Osteocyte (in vitro differentiated cells): ENCODE results near the gene ASCC2. TPM values are rescaled to one million over a fixed set of nuclear protein-coding genes. Genes with fewer than 3 reads are reported as not detected.

Experiments
- DNase-seq: peaks from one replicate; pipeline ENCODE4 v3.0.0; 2021; ENCODE audit warnings: mixed read lengths; ENCODE audit not compliant: unreplicated experiment; ENCODE audit errors: extremely low spot score
- H3K27ac Mint-ChIP-seq: one replicate; pipeline ENCODE4 v1.8.0; 2021; ENCODE audit warnings: mild to moderate bottlenecking, mixed read lengths; ENCODE audit not compliant: unreplicated experiment
- H3K27me3 Mint-ChIP-seq: one replicate; pipeline ENCODE4 v1.8.0; 2021; ENCODE audit warnings: mixed read lengths; ENCODE audit not compliant: unreplicated experiment
- H3K36me3 Mint-ChIP-seq: one replicate; pipeline ENCODE4 v1.8.0; 2021; ENCODE audit warnings: mixed read lengths; ENCODE audit not compliant: unreplicated experiment
- H3K4me1 Mint-ChIP-seq: one replicate; pipeline ENCODE4 v1.8.0; 2021; ENCODE audit warnings: mixed read lengths; ENCODE audit not compliant: unreplicated experiment
- H3K4me3 Mint-ChIP-seq: one replicate; pipeline ENCODE4 v1.8.0; 2021; ENCODE audit warnings: mild to moderate bottlenecking, moderate library complexity, mixed read lengths; ENCODE audit not compliant: unreplicated experiment
- H3K9me3 Mint-ChIP-seq: one replicate; pipeline ENCODE4 v1.8.0; 2021; ENCODE audit warnings: mixed read lengths; ENCODE audit not compliant: unreplicated experiment
- CTCF ChIP-seq: fragments of 200-600 bp; sonication (generic); IDR thresholded peaks from 2 replicates; pipeline ENCODE4 v1.5.0; 2021; ENCODE audit warnings: antibody characterized with exemption, mild to moderate bottlenecking, moderate library complexity
- total RNA-seq: library from RNA; stranded (reverse); gene quantifications from 2 replicates; pipeline ENCODE4 v1.2.1, GENCODE V29; 2021

ASCC2 gene
- total RNA-seq, 1 donor from 2014 or later = 49.4 TPM

GRCh38 chr22:29780748-29781676, 57.1 kb downstream of the ASCC2 start:
- TF ChIP-seq CTCF = no peak
- Mint-ChIP-seq H3K4me1 (peaks cover 28% of the 10 kb centered on the region), H3K4me3 (no peak overlapping the region), H3K27ac (peak overlapping the region; percentile 79), H3K9me3 (no peaks in the 10 kb centered on the region), H3K36me3 (no peaks in the 10 kb centered on the region), H3K27me3 (no peaks in the 10 kb centered on the region)
- DNase-seq = no peak

GRCh38 chr22:29780220-29780619, 57.9 kb downstream of the ASCC2 start:
- Mint-ChIP-seq H3K4me3 (no peak overlapping the region), H3K27me3 (no peaks in the 10 kb centered on the region), H3K36me3 (no peaks in the 10 kb centered on the region), H3K4me1 (peaks cover 28% of the 10 kb centered on the region), H3K27ac (no peak overlapping the region), H3K9me3 (no peaks in the 10 kb centered on the region)
- no peak for DNase-seq
- no peak for TF ChIP-seq CTCF

- peaks cover 13% of the 10 kb centered on the region for H3K36me3 Mint-ChIP-seq
- peaks cover 6% of the 10 kb centered on the region for H3K4me1 Mint-ChIP-seq
- H3K4me3 Mint-ChIP-seq = no peak overlapping the region
- TF ChIP-seq CTCF = no peak
- no peaks in the 10 kb centered on the region for H3K9me3 Mint-ChIP-seq
- H3K27me3 Mint-ChIP-seq = no peaks in the 10 kb centered on the region
- no peak overlapping the region for H3K27ac Mint-ChIP-seq
- no peak for DNase-seq
Measured at GRCh38 chr22:29773233-29773632, 64.8 kb downstream of the ASCC2 start.

DNA sequence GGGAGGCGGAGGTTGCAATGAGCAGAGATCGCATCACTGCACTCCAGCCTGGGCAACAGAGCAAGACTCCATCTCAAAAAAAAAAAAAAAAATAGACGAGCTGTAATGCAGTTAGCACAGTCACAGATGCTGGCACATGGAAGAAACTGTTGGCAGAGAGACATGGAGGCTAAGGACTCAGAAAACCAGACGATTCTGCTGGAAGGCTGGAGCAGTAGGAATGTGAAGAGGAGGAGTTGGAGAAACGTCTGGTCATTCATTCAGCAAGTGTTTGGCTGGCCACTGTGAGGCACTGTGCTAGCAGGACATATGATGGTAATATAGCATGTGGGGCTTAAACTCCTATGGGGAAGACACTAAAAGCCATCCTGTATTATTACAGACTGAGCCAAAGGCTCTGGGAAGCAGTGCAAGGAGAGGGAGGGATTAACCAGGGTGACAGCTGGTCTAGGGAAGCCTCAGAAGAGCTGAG, 65.9 kb downstream of the ASCC2 start:
- Mint-ChIP-seq H3K9me3 (no peaks in the 10 kb centered on the region), H3K4me3 (no peak overlapping the region), H3K4me1 (peaks cover 11% of the 10 kb centered on the region), H3K27ac (no peak overlapping the region), H3K36me3 (peaks cover 13% of the 10 kb centered on the region), H3K27me3 (no peaks in the 10 kb centered on the region)
- peak; percentile 48 for TF ChIP-seq CTCF
- no peak for DNase-seq

DNA sequence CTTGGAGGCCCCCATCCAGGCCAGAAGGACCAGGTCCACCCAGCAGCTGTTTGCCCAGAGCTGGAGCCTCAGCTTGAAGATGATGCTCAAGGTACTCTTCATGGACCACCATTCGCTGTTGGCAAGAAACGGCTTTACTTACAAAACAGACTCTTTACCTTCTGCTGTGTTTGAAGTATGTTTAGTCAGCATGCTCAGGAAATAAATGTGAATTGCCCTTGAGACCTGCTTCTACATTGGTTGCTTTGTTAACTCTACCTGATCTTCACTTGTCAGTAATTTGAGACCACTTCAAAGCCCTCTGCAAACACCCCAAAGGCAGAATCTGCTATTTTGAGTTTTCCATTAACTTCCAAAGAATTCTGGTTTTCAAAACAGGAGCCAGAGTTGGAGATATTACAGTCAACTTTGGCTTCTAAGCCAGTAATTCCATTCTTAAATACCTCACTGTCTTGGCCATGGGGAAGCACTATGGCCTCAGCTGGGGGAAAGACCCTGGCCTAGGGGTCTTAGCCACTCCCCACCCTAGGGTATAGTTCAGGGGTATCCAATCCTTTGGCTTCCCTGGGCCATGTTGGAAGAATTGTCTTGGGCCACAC, 68.3 kb downstream of the ASCC2 start:
- Mint-ChIP-seq H3K27me3 (no peaks in the 10 kb centered on the region), H3K4me1 (peaks cover 27% of the 10 kb centered on the region), H3K9me3 (no peaks in the 10 kb centered on the region), H3K36me3 (peaks cover 13% of the 10 kb centered on the region), H3K4me3 (no peak overlapping the region), H3K27ac (no peak overlapping the region)
- no peak for TF ChIP-seq CTCF
- DNase-seq = no peak
